Measurements from ENCODE around the gene FCGBP. TPM values are rescaled to one million over a fixed set of nuclear protein-coding genes. Genes with fewer than 3 reads are reported as not detected.

The FCGBP gene
- total RNA-seq, 1 experiment from 2014 or later: 5.7 TPM

DNA sequence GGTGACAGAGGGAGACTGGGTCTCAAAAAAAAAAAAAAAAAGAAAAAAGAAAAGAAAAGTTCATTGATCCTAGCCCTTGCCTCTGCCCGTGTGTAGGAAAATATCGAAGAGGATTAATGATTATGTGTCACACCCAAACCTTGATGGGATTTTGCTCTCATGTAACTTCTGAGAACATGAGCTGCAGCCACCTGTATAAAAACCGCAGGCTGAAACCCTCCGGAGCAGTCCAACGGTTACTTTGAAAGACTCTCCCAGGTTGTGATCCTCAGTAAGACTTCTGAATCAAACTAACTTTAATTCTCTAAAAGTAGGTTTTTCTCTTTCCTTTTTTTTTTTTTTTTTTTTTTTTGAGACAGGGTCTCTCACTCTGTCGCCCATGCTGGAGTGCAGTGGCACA is 32.2 kb upstream of the FCGBP start:
- H3K79me2 ChIP-seq (ENCODE audit: insufficient read depth, low read length): peaks cover 23% of the 10 kb centered on the region
- H3K4me2 ChIP-seq (ENCODE audit: low read length): no peak overlapping the region
- H3K4me3 ChIP-seq (replicated peaks in 1 of 2; ENCODE audit: low read depth in 1 of 2, low read length in 2 of 2): no peak overlapping the region
- H3K9ac ChIP-seq (ENCODE audit: low read length): no peak overlapping the region
- no peak for TF ChIP-seq ZFX (IDR thresholded peaks at IDR 0.05)
- TF ChIP-seq POLR2A (IDR thresholded peaks at IDR 0.05; ENCODE audit: borderline replicate concordance, extremely low read depth, insufficient read depth, insufficient read length): no peak
- no peak for TF ChIP-seq POLR2AphosphoS5 (IDR thresholded peaks at IDR 0.05; ENCODE audit: low read depth, low read length)
- TF ChIP-seq, protein P1, sequence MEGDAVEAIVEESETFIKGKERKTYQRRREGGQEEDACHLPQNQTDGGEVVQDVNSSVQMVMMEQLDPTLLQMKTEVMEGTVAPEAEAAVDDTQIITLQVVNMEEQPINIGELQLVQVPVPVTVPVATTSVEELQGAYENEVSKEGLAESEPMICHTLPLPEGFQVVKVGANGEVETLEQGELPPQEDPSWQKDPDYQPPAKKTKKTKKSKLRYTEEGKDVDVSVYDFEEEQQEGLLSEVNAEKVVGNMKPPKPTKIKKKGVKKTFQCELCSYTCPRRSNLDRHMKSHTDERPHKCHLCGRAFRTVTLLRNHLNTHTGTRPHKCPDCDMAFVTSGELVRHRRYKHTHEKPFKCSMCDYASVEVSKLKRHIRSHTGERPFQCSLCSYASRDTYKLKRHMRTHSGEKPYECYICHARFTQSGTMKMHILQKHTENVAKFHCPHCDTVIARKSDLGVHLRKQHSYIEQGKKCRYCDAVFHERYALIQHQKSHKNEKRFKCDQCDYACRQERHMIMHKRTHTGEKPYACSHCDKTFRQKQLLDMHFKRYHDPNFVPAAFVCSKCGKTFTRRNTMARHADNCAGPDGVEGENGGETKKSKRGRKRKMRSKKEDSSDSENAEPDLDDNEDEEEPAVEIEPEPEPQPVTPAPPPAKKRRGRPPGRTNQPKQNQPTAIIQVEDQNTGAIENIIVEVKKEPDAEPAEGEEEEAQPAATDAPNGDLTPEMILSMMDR (IDR thresholded peaks at IDR 0.05 in 2 of 3, conservative IDR thresholded peaks at IDR 0.05 in 1 of 3; ENCODE audit: borderline replicate concordance in 1 of 3, insufficient read depth in 1 of 3, low read depth in 2 of 3, low read length in 2 of 3): no peak
- TF ChIP-seq, protein P2, sequence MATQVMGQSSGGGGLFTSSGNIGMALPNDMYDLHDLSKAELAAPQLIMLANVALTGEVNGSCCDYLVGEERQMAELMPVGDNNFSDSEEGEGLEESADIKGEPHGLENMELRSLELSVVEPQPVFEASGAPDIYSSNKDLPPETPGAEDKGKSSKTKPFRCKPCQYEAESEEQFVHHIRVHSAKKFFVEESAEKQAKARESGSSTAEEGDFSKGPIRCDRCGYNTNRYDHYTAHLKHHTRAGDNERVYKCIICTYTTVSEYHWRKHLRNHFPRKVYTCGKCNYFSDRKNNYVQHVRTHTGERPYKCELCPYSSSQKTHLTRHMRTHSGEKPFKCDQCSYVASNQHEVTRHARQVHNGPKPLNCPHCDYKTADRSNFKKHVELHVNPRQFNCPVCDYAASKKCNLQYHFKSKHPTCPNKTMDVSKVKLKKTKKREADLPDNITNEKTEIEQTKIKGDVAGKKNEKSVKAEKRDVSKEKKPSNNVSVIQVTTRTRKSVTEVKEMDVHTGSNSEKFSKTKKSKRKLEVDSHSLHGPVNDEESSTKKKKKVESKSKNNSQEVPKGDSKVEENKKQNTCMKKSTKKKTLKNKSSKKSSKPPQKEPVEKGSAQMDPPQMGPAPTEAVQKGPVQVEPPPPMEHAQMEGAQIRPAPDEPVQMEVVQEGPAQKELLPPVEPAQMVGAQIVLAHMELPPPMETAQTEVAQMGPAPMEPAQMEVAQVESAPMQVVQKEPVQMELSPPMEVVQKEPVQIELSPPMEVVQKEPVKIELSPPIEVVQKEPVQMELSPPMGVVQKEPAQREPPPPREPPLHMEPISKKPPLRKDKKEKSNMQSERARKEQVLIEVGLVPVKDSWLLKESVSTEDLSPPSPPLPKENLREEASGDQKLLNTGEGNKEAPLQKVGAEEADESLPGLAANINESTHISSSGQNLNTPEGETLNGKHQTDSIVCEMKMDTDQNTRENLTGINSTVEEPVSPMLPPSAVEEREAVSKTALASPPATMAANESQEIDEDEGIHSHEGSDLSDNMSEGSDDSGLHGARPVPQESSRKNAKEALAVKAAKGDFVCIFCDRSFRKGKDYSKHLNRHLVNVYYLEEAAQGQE (IDR thresholded peaks at IDR 0.05; ENCODE audit: low read depth): no peak
- TF ChIP-seq, protein P3, sequence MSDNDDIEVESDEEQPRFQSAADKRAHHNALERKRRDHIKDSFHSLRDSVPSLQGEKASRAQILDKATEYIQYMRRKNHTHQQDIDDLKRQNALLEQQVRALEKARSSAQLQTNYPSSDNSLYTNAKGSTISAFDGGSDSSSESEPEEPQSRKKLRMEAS (IDR thresholded peaks at IDR 0.05): no peak
- no peak for TF ChIP-seq TCF7L2 (IDR thresholded peaks at IDR 0.05; ENCODE audit: borderline replicate concordance, extremely low read depth, insufficient read depth, insufficient read length)
- no peak for TF ChIP-seq EZH2 (IDR thresholded peaks at IDR 0.05)
- TF ChIP-seq JUND (IDR thresholded peaks at IDR 0.05): no peak
- TF ChIP-seq CEBPB (IDR thresholded peaks at IDR 0.05; ENCODE audit: low read depth): no peak
- no peak for TF ChIP-seq SIN3A (IDR thresholded peaks at IDR 0.05; ENCODE audit: low read depth)
- no peak overlapping the region for H3K27ac ChIP-seq (ENCODE audit: low read depth, low read length)
- no peak overlapping the region for H2AFZ ChIP-seq (ENCODE audit: low read depth, low read length, poor library complexity, severe bottlenecking)
- no TSS peak for BruUV-seq (replicated peaks)
- ATAC-seq (no peak), DNase-seq (ENCODE audit: low read depth, low spot score) (no peak)
- CTCF ChIA-PET: interaction anchor here (0.6 kb wide), 1 partner anchor 174 kb away, joined by 3 read pairs; no protein-coding TSS in a partner anchor
- no peaks in the 10 kb centered on the region for H3K27me3 ChIP-seq (ENCODE audit: insufficient read depth, low read length)
- no peaks in the 10 kb centered on the region for H3K9me2 ChIP-seq (ENCODE audit: insufficient read depth)
- intact Hi-C loops (cut with micrococcal nuclease): no loop called here
- RAD21 ChIA-PET (ENCODE audit: low non-redundant PET in 1 of 2, low total read pairs in 2 of 2, uncharacterized antibody in 2 of 2, unreplicated experiment in 2 of 2): no interaction called here
- POLR2A ChIA-PET: no interaction called here
- no peaks in the 10 kb centered on the region for H4K20me1 ChIP-seq (ENCODE audit: insufficient read depth)
- H3K9me3 ChIP-seq (ENCODE audit: control insufficient read depth in 1 of 2, insufficient read depth in 1 of 2, low read depth in 1 of 2, low read length in 2 of 2): no peaks in the 10 kb centered on the region
- peaks cover 6 to 11% of the 10 kb centered on the region in 2 experiments for H3K4me1 ChIP-seq (ENCODE audit: control insufficient read depth in 1 of 2, insufficient read depth in 2 of 2, low read length in 2 of 2)
- no peaks in the 10 kb centered on the region; a peak in 1 of 4 replicates for H3K36me3 ChIP-seq (ENCODE audit: control insufficient read depth in 1 of 2, insufficient read depth in 2 of 2, low read length in 2 of 2)

All from HCT116 (cell line).